SK-N-SH (cell line): ENCODE data around the gene NKIRAS1. TPM values are rescaled to one million over a fixed set of nuclear protein-coding genes. Genes with fewer than 3 reads are reported as not detected.
A peak's percentile ranks its signal among the peaks of the same experiment; 100 is the strongest.

Experiments used
- CTCF ChIA-PET: fragments of 300-600, 350-600 bp; formaldehyde crosslinking; extraction: SDS; loops from one replicate; lab custom pipeline; 2021; lab: Yijun Ruan, JAX
- POLR2A ChIA-PET: fragments of 350-600 bp; sonication (Branson Sonifier 250); formaldehyde crosslinking; extraction: SDS; loops from one replicate; lab custom pipeline; 2020; ENCODE audit warnings: antibody characterized with exemption, inconsistent platforms; lab: Yijun Ruan, JAX
- DNase-seq: peaks from one replicate; pipeline ENCODE4 v3.0.0; 2012
- H2AFZ ChIP-seq: fragments of 200-600 bp; sonication (generic); 2 replicates; pipeline ENCODE4 v1.8.1; 2016; ENCODE audit warnings: antibody characterized with exemption, mild to moderate bottlenecking, low read depth
- H3F3A ChIP-seq: fragments of 200-600 bp; sonication (generic); replicated peaks from 2 replicates; pipeline ENCODE3; 2016; ENCODE audit warnings: antibody characterized with exemption, mild to moderate bottlenecking; ENCODE audit not compliant: insufficient read depth
- H3K27ac ChIP-seq, 2 experiments: fragments of 200-500 bp in 1 of 2; fragments of 200-600 bp in 1 of 2; sonication (Bioruptor generic) in 1 of 2; sonication (generic), shearing (Covaris generic) in 1 of 2; 2 replicates each; pipeline versions ENCODE4 v1.5.1 to v1.6.1; 2014 to 2016; ENCODE audit warnings: low read depth in 2 of 2, inconsistent platforms in 1 of 2, low read length in 1 of 2, mild to moderate bottlenecking in 1 of 2, mixed read lengths in 1 of 2
- H3K27me3 ChIP-seq: fragments of 200-600 bp; sonication (generic), shearing (Covaris generic); 2 replicates; pipeline ENCODE4 v1.6.1; 2016; ENCODE audit warnings: mixed run types; ENCODE audit not compliant: insufficient read depth
- H3K36me3 ChIP-seq, 2 experiments: fragments of 200-500 bp in 1 of 2; fragments of 200-600 bp in 1 of 2; sonication (Bioruptor generic) in 1 of 2; sonication (generic) in 1 of 2; replicated peaks in 1 of 2; 2 replicates each; pipeline versions ENCODE3 to v1.5.1; 2014 to 2016; ENCODE audit warnings: low read length in 1 of 2, mild to moderate bottlenecking in 1 of 2; ENCODE audit not compliant: insufficient read depth in 2 of 2, control insufficient read depth in 1 of 2
- H3K4me1 ChIP-seq, 2 experiments: fragments of 200-500 bp in 1 of 2; fragments of 200-600 bp in 1 of 2; sonication (Bioruptor generic) in 1 of 2; sonication (generic), shearing (Covaris generic) in 1 of 2; 2 replicates each; pipeline versions ENCODE4 v1.5.1 to v1.6.1; 2014 to 2016; ENCODE audit warnings: low read depth in 1 of 2, low read length in 1 of 2, mixed run types in 1 of 2; ENCODE audit not compliant: insufficient read depth in 2 of 2, control insufficient read depth in 1 of 2
- H3K4me2 ChIP-seq: fragments of 200-600 bp; sonication (generic), shearing (Covaris generic); 2 replicates; pipeline ENCODE4 v1.6.1; 2017; ENCODE audit warnings: mixed run types
- H3K4me3 ChIP-seq, 2 experiments: fragments of 200-500 bp in 1 of 2; fragments of 200-600 bp in 1 of 2; sonication (Bioruptor generic) in 1 of 2; sonication (generic), shearing (Covaris generic) in 1 of 2; 2 replicates each; pipeline versions ENCODE4 v1.5.1 to v1.8.1; 2014 to 2016; ENCODE audit warnings: low read depth in 2 of 2, inconsistent platforms in 1 of 2, low read length in 1 of 2, mild to moderate bottlenecking in 1 of 2, mixed read lengths in 1 of 2, moderate library complexity in 1 of 2
- H3K79me2 ChIP-seq: fragments of 200-600 bp; sonication (generic); 2 replicates; pipeline ENCODE4 v1.8.1; 2017; ENCODE audit warnings: mild to moderate bottlenecking; ENCODE audit not compliant: insufficient read depth
- H3K9ac ChIP-seq: fragments of 200-600 bp; sonication (generic); 2 replicates; pipeline ENCODE4 v1.6.1; 2017; ENCODE audit warnings: mixed run types
- H3K9me2 ChIP-seq: fragments of 200-600 bp; sonication (generic); 2 replicates; pipeline ENCODE4 v1.6.1; 2017; ENCODE audit warnings: mixed run types
- H3K9me3 ChIP-seq: fragments of 200-600 bp; sonication (generic); 2 replicates; pipeline ENCODE4 v1.6.1; 2017; ENCODE audit warnings: mixed run types, mild to moderate bottlenecking, moderate library complexity
- H4K20me1 ChIP-seq: fragments of 200-600 bp; sonication (generic); 2 replicates; pipeline ENCODE4 v1.6.1; 2017; ENCODE audit warnings: mild to moderate bottlenecking, mixed run types; ENCODE audit not compliant: insufficient read depth
- EP300 ChIP-seq, 2 experiments: IDR thresholded peaks; 2 replicates each; pipeline versions ENCODE4 v1.4.0 to v1.6.1; 2012; ENCODE audit warnings: borderline replicate concordance in 1 of 2, low read depth in 1 of 2, low read length in 1 of 2
- FOSL2 ChIP-seq: IDR thresholded peaks from 2 replicates; pipeline ENCODE4 v1.4.0; 2012; ENCODE audit warnings: low read depth, mild to moderate bottlenecking, moderate library complexity, borderline replicate concordance
- GABPA ChIP-seq: IDR thresholded peaks from 2 replicates; pipeline ENCODE4 v1.4.0; 2012; ENCODE audit warnings: low read depth, mild to moderate bottlenecking
- GATA2 ChIP-seq: sonication (generic); formaldehyde crosslinking; IDR thresholded peaks from 2 replicates; pipeline ENCODE4 v1.5.0; 2020; ENCODE audit warnings: mild to moderate bottlenecking, missing genetic modification reagents
- JUND ChIP-seq: IDR thresholded peaks from 2 replicates; pipeline ENCODE4 v1.4.0; 2012
- MEF2A ChIP-seq: IDR thresholded peaks from 2 replicates; pipeline ENCODE4 v1.4.0; 2012; ENCODE audit warnings: low read depth, borderline replicate concordance
- NFIC ChIP-seq: IDR thresholded peaks from 2 replicates; pipeline ENCODE4 v1.4.0; 2012; ENCODE audit warnings: borderline replicate concordance
- RAD21 ChIP-seq: IDR thresholded peaks from 2 replicates; pipeline ENCODE4 v1.6.1; 2012; ENCODE audit warnings: mild to moderate bottlenecking, low read length
- RCOR1 ChIP-seq: fragments of 150-350 bp; IDR thresholded peaks from 2 replicates; pipeline ENCODE4 v1.6.1; 2017; ENCODE audit warnings: antibody characterized with exemption, low read length
- RXRA ChIP-seq: IDR thresholded peaks from 2 replicates; pipeline ENCODE4 v1.4.0; 2012; ENCODE audit warnings: low read depth, mild to moderate bottlenecking, borderline replicate concordance
- SIN3A ChIP-seq: IDR thresholded peaks from 2 replicates; pipeline ENCODE4 v1.6.1; 2012; ENCODE audit warnings: low read depth, mild to moderate bottlenecking, low read length, moderate library complexity, borderline replicate concordance
- TCF12 ChIP-seq: IDR thresholded peaks from 2 replicates; pipeline ENCODE4 v1.4.0; 2012
- TEAD4 ChIP-seq: IDR thresholded peaks from 2 replicates; pipeline ENCODE4 v1.4.0; 2012; ENCODE audit warnings: mild to moderate bottlenecking, borderline replicate concordance; ENCODE audit not compliant: insufficient read depth
- WGBS: methylation state at CpG from one replicate; pipeline ENCODE4 v1.1.6; 2017; ENCODE audit warnings: low lambda C conversion rate; 5-methylcytosine and 5-hydroxymethylcytosine counted together
- polyA plus RNA-seq, 3 experiments: library from polyadenylated mRNA; depleted of rRNA; stranded (reverse); fragments of >200 nt; gene quantifications; 2 replicates each; pipeline ENCODE4 v1.2.3, GENCODE V29; 2012
- TF ChIP-seq, protein P1 (sequence below): IDR thresholded peaks from 2 replicates; pipeline ENCODE4 v1.4.0; 2012; ENCODE audit warnings: low read depth, borderline replicate concordance
- TF ChIP-seq, protein P2 (sequence below): fragments of 150-350 bp; IDR thresholded peaks from 2 replicates; pipeline ENCODE4 v1.6.1; 2017; ENCODE audit warnings: antibody characterized with exemption, low read length, low read depth, borderline replicate concordance
- TF ChIP-seq, protein P3 (sequence below): fragments of 200-600 bp; sonication (generic); IDR thresholded peaks from 2 replicates; pipeline ENCODE4 v1.6.1; 2017; ENCODE audit warnings: antibody characterized with exemption, mild to moderate bottlenecking, moderate library complexity
- TF ChIP-seq, protein P4 (sequence below): IDR thresholded peaks from 2 replicates; pipeline ENCODE4 v1.4.0; 2012; ENCODE audit warnings: low read depth
- TF ChIP-seq, protein P5 (sequence below): IDR thresholded peaks from 2 replicates; pipeline ENCODE4 v1.6.1; 2012; ENCODE audit warnings: mild to moderate bottlenecking, low read depth, low read length, moderate library complexity

NKIRAS1 gene
- polyA plus RNA-seq, 1 of the 3 experiments (the other 2 are of a cell fraction), result 8.1 TPM

DNA sequence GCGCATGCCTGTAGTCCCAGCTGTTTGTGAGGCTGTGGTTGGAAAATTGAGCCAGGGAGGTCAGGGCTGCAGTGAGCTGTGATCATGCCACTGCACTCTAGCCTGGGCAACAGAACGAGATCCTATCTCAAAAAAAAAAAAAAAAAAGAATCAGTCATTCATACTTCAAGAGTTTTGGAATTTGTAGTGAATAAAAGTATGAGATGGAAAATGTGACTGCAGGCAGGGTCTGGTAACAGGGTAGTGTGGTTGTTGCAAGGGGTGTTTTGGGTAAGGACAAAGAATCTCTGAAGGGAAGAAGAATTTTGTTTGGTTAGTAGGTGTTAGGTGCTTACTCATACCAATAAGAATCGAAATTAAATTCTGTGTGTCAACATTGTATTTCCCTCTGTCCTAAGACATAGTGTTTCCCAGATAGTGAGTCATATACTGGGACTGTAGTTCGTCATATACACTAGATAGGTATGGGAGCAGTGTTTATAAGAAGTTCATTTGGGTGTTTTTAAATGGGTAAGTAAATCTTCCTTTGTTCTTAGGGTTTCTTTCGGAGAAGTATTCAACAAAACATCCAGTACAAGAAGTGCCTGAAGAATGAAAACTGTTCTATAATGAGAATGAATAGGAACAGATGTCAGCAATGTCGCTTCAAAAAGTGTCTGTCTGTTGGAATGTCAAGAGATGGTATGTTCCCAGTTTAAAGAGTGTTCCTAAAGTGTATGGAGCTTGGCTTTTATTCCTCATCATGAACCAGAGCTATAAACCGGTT lies 42.5 kb upstream of the NKIRAS1 start:
- Histone ChIP-seq H3K9me3 (no peaks in the 10 kb centered on the region), H3K36me3 (peaks cover 25 to 70% of the 10 kb centered on the region in 2 experiments), H3F3A (peaks cover 51% of the 10 kb centered on the region)
- no peak for DNase-seq
- TF ChIP-seq RCOR1 (no peak), MEF2A (no peak), NFIC (no peak), GATA2 (CRISPR knock-in tag) (no peak), GABPA (no peak), EP300 (IDR thresholded peaks at IDR 0.05; ENCODE audit: borderline replicate concordance in 1 of 2, low read depth in 1 of 2, low read length in 1 of 2) (0 out of 4 replicates have a peak, but pooled peaks of 1 of the 2 experiments have one; percentile 30), JUND (peak; percentile 27), FOSL2 (peak; percentile 66; the same call in 1 of the 2 replicates), SIN3A (no peak), TCF12 (peak; percentile 29), RXRA (no peak), RAD21 (no peak), TEAD4 (no peak)
- TF ChIP-seq, protein P1, sequence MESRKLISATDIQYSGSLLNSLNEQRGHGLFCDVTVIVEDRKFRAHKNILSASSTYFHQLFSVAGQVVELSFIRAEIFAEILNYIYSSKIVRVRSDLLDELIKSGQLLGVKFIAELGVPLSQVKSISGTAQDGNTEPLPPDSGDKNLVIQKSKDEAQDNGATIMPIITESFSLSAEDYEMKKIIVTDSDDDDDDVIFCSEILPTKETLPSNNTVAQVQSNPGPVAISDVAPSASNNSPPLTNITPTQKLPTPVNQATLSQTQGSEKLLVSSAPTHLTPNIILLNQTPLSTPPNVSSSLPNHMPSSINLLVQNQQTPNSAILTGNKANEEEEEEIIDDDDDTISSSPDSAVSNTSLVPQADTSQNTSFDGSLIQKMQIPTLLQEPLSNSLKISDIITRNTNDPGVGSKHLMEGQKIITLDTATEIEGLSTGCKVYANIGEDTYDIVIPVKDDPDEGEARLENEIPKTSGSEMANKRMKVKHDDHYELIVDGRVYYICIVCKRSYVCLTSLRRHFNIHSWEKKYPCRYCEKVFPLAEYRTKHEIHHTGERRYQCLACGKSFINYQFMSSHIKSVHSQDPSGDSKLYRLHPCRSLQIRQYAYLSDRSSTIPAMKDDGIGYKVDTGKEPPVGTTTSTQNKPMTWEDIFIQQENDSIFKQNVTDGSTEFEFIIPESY, result no peak
- TF ChIP-seq, protein P2, sequence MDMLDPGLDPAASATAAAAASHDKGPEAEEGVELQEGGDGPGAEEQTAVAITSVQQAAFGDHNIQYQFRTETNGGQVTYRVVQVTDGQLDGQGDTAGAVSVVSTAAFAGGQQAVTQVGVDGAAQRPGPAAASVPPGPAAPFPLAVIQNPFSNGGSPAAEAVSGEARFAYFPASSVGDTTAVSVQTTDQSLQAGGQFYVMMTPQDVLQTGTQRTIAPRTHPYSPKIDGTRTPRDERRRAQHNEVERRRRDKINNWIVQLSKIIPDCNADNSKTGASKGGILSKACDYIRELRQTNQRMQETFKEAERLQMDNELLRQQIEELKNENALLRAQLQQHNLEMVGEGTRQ, result no peak
- TF ChIP-seq, protein P3, sequence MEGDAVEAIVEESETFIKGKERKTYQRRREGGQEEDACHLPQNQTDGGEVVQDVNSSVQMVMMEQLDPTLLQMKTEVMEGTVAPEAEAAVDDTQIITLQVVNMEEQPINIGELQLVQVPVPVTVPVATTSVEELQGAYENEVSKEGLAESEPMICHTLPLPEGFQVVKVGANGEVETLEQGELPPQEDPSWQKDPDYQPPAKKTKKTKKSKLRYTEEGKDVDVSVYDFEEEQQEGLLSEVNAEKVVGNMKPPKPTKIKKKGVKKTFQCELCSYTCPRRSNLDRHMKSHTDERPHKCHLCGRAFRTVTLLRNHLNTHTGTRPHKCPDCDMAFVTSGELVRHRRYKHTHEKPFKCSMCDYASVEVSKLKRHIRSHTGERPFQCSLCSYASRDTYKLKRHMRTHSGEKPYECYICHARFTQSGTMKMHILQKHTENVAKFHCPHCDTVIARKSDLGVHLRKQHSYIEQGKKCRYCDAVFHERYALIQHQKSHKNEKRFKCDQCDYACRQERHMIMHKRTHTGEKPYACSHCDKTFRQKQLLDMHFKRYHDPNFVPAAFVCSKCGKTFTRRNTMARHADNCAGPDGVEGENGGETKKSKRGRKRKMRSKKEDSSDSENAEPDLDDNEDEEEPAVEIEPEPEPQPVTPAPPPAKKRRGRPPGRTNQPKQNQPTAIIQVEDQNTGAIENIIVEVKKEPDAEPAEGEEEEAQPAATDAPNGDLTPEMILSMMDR, result no peak
- TF ChIP-seq, protein P4, sequence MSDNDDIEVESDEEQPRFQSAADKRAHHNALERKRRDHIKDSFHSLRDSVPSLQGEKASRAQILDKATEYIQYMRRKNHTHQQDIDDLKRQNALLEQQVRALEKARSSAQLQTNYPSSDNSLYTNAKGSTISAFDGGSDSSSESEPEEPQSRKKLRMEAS, result no peak
- TF ChIP-seq, protein P5, sequence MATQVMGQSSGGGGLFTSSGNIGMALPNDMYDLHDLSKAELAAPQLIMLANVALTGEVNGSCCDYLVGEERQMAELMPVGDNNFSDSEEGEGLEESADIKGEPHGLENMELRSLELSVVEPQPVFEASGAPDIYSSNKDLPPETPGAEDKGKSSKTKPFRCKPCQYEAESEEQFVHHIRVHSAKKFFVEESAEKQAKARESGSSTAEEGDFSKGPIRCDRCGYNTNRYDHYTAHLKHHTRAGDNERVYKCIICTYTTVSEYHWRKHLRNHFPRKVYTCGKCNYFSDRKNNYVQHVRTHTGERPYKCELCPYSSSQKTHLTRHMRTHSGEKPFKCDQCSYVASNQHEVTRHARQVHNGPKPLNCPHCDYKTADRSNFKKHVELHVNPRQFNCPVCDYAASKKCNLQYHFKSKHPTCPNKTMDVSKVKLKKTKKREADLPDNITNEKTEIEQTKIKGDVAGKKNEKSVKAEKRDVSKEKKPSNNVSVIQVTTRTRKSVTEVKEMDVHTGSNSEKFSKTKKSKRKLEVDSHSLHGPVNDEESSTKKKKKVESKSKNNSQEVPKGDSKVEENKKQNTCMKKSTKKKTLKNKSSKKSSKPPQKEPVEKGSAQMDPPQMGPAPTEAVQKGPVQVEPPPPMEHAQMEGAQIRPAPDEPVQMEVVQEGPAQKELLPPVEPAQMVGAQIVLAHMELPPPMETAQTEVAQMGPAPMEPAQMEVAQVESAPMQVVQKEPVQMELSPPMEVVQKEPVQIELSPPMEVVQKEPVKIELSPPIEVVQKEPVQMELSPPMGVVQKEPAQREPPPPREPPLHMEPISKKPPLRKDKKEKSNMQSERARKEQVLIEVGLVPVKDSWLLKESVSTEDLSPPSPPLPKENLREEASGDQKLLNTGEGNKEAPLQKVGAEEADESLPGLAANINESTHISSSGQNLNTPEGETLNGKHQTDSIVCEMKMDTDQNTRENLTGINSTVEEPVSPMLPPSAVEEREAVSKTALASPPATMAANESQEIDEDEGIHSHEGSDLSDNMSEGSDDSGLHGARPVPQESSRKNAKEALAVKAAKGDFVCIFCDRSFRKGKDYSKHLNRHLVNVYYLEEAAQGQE, result no peak
- TF ChIP-seq, all 33 proteins: peak for 4
- Histone ChIP-seq H4K20me1 (peaks cover 82% of the 10 kb centered on the region), H3K4me2 (peak overlapping the region; percentile 44; the same call in 1 of the 2 replicates), H3K9me2 (no peaks in the 10 kb centered on the region), H3K79me2 (peaks cover 84% of the 10 kb centered on the region), H2AFZ (no peak overlapping the region), H3K27me3 (no peaks in the 10 kb centered on the region), H3K4me1 (peaks cover 0 to 16% of the 10 kb centered on the region in 2 experiments; a peak in 1 of 4 replicates), H3K9ac (peak overlapping the region; percentile 25; the same call in 1 of the 2 replicates), H3K4me3 (no peak overlapping the region), H3K27ac (peak overlapping the region in 1 of 2 experiments; percentile 89; a peak in 3 of 4 replicates)
- WGBS, result 49% methylated on average over 7 of the region's 7 CpGs
- ChIA-PET CTCF (no interaction called here), POLR2A (no interaction called here)
